ENCODE measurements around the gene SAC3D1. TPM values are rescaled to one million over a fixed set of nuclear protein-coding genes. Genes with fewer than 3 reads are reported as not detected.

The SAC3D1 gene
- total RNA-seq, 1 experiment from 2014 or later = 61.0 TPM

- Histone ChIP-seq H2AFZ (ENCODE audit: low read length) (no peak overlapping the region), H3F3A (ENCODE audit: low read length, unreplicated experiment) (no peaks in the 10 kb centered on the region), H3K9me2 (replicated peaks; ENCODE audit: low read length) (no peaks in the 10 kb centered on the region), H3K4me1 (ENCODE audit: insufficient read depth, low read length) (peaks cover 14% of the 10 kb centered on the region), H3K27ac (ENCODE audit: low read length) (no peak overlapping the region), H3K79me2 (ENCODE audit: low read length) (peaks cover 10% of the 10 kb centered on the region), H3K27me3 (ENCODE audit: low read length) (no peaks in the 10 kb centered on the region), H3K4me3 (ENCODE audit: low read length) (no peak overlapping the region), H4K20me1 (ENCODE audit: low read length) (no peaks in the 10 kb centered on the region), H3K9ac (ENCODE audit: low read length) (no peak overlapping the region), H3K9me3 (ENCODE audit: low read length) (no peaks in the 10 kb centered on the region), H3K4me2 (ENCODE audit: low read length) (no peak overlapping the region), H3K36me3 (ENCODE audit: low read depth, low read length) (no peaks in the 10 kb centered on the region)
- no peak for TF ChIP-seq EZH2phosphoT487 (IDR thresholded peaks at IDR 0.05; ENCODE audit: borderline replicate concordance, low read length)
- TF ChIP-seq, protein P1, sequence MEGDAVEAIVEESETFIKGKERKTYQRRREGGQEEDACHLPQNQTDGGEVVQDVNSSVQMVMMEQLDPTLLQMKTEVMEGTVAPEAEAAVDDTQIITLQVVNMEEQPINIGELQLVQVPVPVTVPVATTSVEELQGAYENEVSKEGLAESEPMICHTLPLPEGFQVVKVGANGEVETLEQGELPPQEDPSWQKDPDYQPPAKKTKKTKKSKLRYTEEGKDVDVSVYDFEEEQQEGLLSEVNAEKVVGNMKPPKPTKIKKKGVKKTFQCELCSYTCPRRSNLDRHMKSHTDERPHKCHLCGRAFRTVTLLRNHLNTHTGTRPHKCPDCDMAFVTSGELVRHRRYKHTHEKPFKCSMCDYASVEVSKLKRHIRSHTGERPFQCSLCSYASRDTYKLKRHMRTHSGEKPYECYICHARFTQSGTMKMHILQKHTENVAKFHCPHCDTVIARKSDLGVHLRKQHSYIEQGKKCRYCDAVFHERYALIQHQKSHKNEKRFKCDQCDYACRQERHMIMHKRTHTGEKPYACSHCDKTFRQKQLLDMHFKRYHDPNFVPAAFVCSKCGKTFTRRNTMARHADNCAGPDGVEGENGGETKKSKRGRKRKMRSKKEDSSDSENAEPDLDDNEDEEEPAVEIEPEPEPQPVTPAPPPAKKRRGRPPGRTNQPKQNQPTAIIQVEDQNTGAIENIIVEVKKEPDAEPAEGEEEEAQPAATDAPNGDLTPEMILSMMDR (conservative IDR thresholded peaks at IDR 0.05; ENCODE audit: low read depth, low read length) = no peak
- TF ChIP-seq EZH2 (IDR thresholded peaks at IDR 0.05; ENCODE audit: low read length, unreplicated experiment) = no peak
- ATAC-seq (no peak), DNase-seq (no peak)
- ChIA-PET CTCF (no interaction called here), POLR2A (ENCODE audit: unreplicated experiment) (no interaction called here)
- intact Hi-C loops (cut with micrococcal nuclease) = no loop called here
- BruUV-seq (replicated peaks) = no TSS peak
These were observed 24.3 kb upstream of the SAC3D1 start for GRCh38 chr11:65016705-65017104.

DNA sequence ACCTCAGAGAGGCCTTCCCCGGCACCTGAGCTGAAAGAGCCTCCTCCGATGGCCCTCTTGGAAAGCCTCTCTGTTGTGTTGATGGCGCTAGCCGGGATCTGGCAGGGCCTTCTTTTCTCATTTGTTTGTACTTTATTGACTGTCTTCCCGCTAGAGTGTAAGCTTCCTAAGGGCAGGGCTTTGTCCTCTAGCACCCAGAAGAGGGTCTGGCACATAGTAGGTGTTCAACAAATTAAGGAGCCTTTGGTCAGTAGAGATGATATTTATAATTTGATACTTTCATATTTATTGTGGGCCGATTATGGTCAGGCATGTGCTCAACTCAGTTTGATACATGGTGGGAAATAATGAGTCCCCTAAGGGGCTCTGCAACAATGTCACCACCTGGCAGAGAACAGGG, 23.1 kb upstream of the SAC3D1 start:
- Histone ChIP-seq H3K9me3 (ENCODE audit: low read length) (no peaks in the 10 kb centered on the region), H3K4me1 (ENCODE audit: insufficient read depth, low read length) (peaks cover 12% of the 10 kb centered on the region), H4K20me1 (ENCODE audit: low read length) (no peaks in the 10 kb centered on the region), H3K9me2 (replicated peaks; ENCODE audit: low read length) (no peaks in the 10 kb centered on the region), H2AFZ (ENCODE audit: low read length) (no peak overlapping the region), H3F3A (ENCODE audit: low read length, unreplicated experiment) (no peaks in the 10 kb centered on the region), H3K79me2 (ENCODE audit: low read length) (peaks cover 10% of the 10 kb centered on the region), H3K36me3 (ENCODE audit: low read depth, low read length) (no peaks in the 10 kb centered on the region), H3K4me3 (ENCODE audit: low read length) (no peak overlapping the region), H3K9ac (ENCODE audit: low read length) (no peak overlapping the region), H3K27ac (ENCODE audit: low read length) (no peak overlapping the region), H3K27me3 (ENCODE audit: low read length) (no peaks in the 10 kb centered on the region), H3K4me2 (ENCODE audit: low read length) (no peak overlapping the region)
- DNase-seq (no peak), ATAC-seq (no peak)
- intact Hi-C loops (cut with micrococcal nuclease) = no loop called here
- ChIA-PET CTCF (no interaction called here), POLR2A (ENCODE audit: unreplicated experiment) (no interaction called here)
- BruUV-seq (replicated peaks) = no TSS peak
- TF ChIP-seq EZH2 (IDR thresholded peaks at IDR 0.05; ENCODE audit: low read length, unreplicated experiment) (no peak), EZH2phosphoT487 (IDR thresholded peaks at IDR 0.05; ENCODE audit: borderline replicate concordance, low read length) (no peak)
- TF ChIP-seq, protein P1 (conservative IDR thresholded peaks at IDR 0.05; ENCODE audit: low read depth, low read length) = no peak

DNA sequence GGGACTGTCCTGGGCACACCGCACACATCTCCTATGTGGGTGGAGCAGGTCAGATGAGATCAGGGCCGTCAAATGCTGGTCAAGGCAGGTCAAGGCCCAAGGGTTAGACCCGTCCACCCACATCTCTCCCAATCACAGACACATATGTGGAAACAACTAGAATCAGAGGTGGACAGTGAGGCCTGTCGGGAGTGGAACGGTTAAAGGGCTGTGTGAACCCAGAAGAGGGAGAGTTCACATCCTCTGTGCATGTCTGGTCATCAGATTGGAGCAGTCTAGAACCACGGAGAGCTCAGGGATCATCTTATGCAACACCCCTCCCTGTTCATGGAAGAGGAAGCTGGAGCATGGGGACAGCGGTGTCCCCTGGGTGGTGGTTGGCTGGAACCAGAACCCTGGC, 21.2 kb upstream of the SAC3D1 start:
- Histone ChIP-seq H3K79me2 (ENCODE audit: low read length) (peaks cover 7% of the 10 kb centered on the region), H3K9me3 (ENCODE audit: low read length) (no peaks in the 10 kb centered on the region), H3K36me3 (ENCODE audit: low read depth, low read length) (no peaks in the 10 kb centered on the region), H3K4me3 (ENCODE audit: low read length) (no peak overlapping the region), H3K9me2 (replicated peaks; ENCODE audit: low read length) (no peaks in the 10 kb centered on the region), H3K27ac (ENCODE audit: low read length) (no peak overlapping the region), H4K20me1 (ENCODE audit: low read length) (no peaks in the 10 kb centered on the region), H3K9ac (ENCODE audit: low read length) (no peak overlapping the region), H3K27me3 (ENCODE audit: low read length) (no peaks in the 10 kb centered on the region), H2AFZ (ENCODE audit: low read length) (no peak overlapping the region), H3F3A (ENCODE audit: low read length, unreplicated experiment) (no peaks in the 10 kb centered on the region), H3K4me1 (ENCODE audit: insufficient read depth, low read length) (peaks cover 5% of the 10 kb centered on the region), H3K4me2 (ENCODE audit: low read length) (no peak overlapping the region)
- ChIA-PET POLR2A (ENCODE audit: unreplicated experiment) (no interaction called here), CTCF (no interaction called here)
- ATAC-seq = no peak
- TF ChIP-seq EZH2phosphoT487 (IDR thresholded peaks at IDR 0.05; ENCODE audit: borderline replicate concordance, low read length) = no peak
- intact Hi-C loops (cut with micrococcal nuclease) = no loop called here
- DNase-seq = no peak
- no TSS peak for BruUV-seq (replicated peaks)
